Ascending aorta (tissue), 2 donors: ENCODE measurements around the gene CACNG4. TPM values are rescaled to one million over a fixed set of nuclear protein-coding genes. Genes with fewer than 3 reads are reported as not detected.

Source experiments
- DNase-seq, 2 donors: peaks; one replicate each; pipeline ENCODE4 v3.0.0-alpha.2; 2019; ENCODE audit warnings: low spot score in 2 of 2
- H3K27ac ChIP-seq, 2 donors: fragments of 200-600 bp; sonication (generic); one replicate each; pipeline ENCODE4 v1.5.1; 2016 to 2017; ENCODE audit warnings: mild to moderate bottlenecking in 1 of 2
- H3K27me3 ChIP-seq: fragments of 200-600 bp; sonication (generic); one replicate; pipeline ENCODE4 v1.5.1; 2017
- H3K36me3 ChIP-seq, 2 donors: fragments of 200-600 bp; sonication (generic); one replicate each; pipeline ENCODE4 v1.5.1; 2016
- H3K4me1 ChIP-seq, 2 donors: fragments of 200-600 bp; sonication (generic); one replicate each; pipeline ENCODE4 v1.5.1; 2016 to 2017; ENCODE audit warnings: mild to moderate bottlenecking in 1 of 2
- H3K4me3 ChIP-seq, 2 donors: fragments of 200-600 bp; sonication (generic); one replicate each; pipeline ENCODE4 v1.5.1; 2016 to 2017; ENCODE audit warnings: mild to moderate bottlenecking in 1 of 2
- H3K9me3 ChIP-seq, 2 donors: fragments of 200-600 bp; sonication (generic); one replicate each; pipeline ENCODE4 v1.5.1; 2016
- intact Hi-C: fragments of 100-400 bp; cut with DNase I; formaldehyde crosslinking; loops from one replicate; pipeline ENCODE4 v1.15.1; 2023
- total RNA-seq: library from RNA; depleted of rRNA; stranded (reverse); fragments of >200 nt; gene quantifications from one replicate; pipeline ENCODE4 v1.1.0, GENCODE V29; 2016
- TF ChIP-seq, protein P1 (sequence below), 3 experiments: fragments of 200-600 bp in 2 of 3; fragments of 450-650 bp in 1 of 3; sonication (generic) in 2 of 3; IDR thresholded peaks; one replicate each; pipeline ENCODE4 v1.5.1; 2016 to 2019; ENCODE audit warnings: antibody characterized with exemption in 3 of 3, mild to moderate bottlenecking in 1 of 3, moderate library complexity in 1 of 3

The CACNG4 gene
- total RNA-seq, 1 donor from 2014 or later = not detected

DNA sequence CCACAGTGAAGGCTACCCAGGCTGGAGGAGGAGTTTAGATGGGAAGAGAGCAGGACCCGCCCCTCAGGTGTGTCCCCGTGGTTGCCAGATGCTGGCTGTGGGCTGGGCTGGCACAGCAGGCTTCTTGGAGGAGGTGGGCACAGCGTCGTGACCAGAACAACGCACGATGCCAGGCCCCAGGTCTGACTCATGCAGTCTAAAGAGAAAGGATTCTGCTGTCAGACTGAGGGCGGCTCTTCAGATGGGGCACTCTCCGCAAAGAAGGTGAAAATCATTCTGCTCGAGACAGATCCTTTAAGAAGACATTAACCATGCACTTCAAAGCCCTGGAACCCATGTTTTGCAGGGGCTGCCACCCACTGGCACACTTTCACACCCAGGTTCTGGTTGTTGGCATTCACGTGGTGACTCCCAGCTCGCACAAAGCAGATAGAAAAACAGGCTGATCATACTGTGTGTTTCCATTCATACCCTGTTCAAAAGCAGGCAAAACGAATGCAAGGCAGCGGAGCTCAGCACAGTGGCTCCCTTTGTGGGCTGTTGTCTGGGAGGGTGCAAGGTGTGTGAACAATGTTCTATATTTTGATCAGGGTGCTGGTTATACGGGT is 19.0 kb downstream of the CACNG4 start:
- intact Hi-C loops = no loop called here
- Histone ChIP-seq H3K4me3 (no peak overlapping the region), H3K36me3 (no peaks in the 10 kb centered on the region), H3K27me3 (no peaks in the 10 kb centered on the region), H3K27ac (no peak overlapping the region), H3K9me3 (no peaks in the 10 kb centered on the region), H3K4me1 (no peaks in the 10 kb centered on the region)
- TF ChIP-seq, protein P1, sequence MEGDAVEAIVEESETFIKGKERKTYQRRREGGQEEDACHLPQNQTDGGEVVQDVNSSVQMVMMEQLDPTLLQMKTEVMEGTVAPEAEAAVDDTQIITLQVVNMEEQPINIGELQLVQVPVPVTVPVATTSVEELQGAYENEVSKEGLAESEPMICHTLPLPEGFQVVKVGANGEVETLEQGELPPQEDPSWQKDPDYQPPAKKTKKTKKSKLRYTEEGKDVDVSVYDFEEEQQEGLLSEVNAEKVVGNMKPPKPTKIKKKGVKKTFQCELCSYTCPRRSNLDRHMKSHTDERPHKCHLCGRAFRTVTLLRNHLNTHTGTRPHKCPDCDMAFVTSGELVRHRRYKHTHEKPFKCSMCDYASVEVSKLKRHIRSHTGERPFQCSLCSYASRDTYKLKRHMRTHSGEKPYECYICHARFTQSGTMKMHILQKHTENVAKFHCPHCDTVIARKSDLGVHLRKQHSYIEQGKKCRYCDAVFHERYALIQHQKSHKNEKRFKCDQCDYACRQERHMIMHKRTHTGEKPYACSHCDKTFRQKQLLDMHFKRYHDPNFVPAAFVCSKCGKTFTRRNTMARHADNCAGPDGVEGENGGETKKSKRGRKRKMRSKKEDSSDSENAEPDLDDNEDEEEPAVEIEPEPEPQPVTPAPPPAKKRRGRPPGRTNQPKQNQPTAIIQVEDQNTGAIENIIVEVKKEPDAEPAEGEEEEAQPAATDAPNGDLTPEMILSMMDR (IDR thresholded peaks at IDR 0.05) = no peak
- DNase-seq = no peak

DNA sequence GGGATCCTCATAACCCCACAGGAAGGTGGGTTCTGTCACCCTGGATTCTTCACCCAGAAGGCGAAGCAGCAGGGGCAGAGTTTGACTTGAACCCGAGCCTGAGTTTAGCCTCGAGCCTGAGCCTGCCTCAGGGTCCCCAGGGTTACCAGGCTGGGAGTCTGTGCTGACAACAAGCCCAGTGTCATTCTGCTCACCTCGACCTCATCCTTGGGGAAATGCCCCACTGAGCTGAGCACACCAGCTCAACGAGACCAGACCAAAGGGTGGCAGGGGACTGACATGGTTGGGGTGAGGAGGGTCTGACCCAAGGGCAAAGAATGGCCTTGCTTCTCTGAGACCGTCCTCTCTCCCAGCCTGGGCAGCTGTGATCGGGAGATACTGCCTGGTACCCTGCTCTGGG is 20.2 kb downstream of the CACNG4 start:
- Histone ChIP-seq H3K4me3 (no peak overlapping the region), H3K36me3 (no peaks in the 10 kb centered on the region), H3K27me3 (no peaks in the 10 kb centered on the region), H3K27ac (no peak overlapping the region), H3K4me1 (no peaks in the 10 kb centered on the region), H3K9me3 (no peaks in the 10 kb centered on the region)
- intact Hi-C loops = no loop called here
- TF ChIP-seq, protein P1 (IDR thresholded peaks at IDR 0.05) = no peak
- no peak for DNase-seq

DNA sequence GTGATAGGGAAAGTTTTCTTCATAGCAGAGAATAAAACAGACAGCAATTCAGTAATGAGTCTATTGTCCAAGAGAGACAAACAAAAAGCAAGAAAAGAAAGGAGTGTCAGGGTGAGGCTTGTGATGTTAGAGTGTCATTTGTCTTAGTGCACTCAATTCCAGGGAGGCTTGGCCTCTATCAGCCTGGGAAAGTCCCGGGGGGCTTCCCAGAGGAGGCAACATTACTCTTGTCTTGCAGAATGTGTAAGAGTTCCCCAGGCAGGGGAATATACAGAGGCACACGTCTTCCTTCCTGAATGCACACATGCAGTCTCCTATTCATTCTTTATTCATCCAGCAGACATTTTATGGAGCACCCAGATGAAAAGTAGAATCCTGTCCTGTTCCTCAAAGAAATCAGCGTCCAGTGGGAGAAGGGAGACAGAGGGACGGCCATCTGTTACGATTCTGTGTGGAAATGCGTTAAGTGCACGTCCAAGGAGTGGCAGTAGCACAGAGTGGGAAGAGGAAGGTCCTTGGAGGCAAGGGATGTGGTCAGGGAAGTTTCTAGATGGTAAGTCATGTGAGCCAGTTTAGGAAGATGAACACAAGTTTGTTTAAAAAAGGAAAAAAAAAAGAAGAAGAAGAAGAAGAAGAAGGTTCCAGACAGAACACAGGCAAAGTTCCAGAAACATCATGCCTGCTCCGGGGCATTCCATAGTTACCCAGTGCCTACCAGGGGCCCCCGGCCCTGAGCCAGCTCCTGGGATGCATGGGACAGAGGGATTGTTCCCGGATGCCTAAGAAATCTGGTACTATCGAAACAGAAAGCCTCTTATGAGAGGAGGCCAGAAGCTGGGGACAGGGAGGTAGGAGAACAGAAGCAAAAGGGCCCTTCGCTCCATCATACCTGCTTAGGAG is 21.1 kb downstream of the CACNG4 start:
- no peak overlapping the region for H3K4me3 ChIP-seq
- intact Hi-C loops = no loop called here
- H3K27me3 ChIP-seq = no peaks in the 10 kb centered on the region
- H3K27ac ChIP-seq = no peak overlapping the region
- TF ChIP-seq, protein P1 (IDR thresholded peaks at IDR 0.05) = no peak
- no peaks in the 10 kb centered on the region for H3K4me1 ChIP-seq
- H3K9me3 ChIP-seq = no peaks in the 10 kb centered on the region
- DNase-seq = no peak
- no peaks in the 10 kb centered on the region for H3K36me3 ChIP-seq

DNA sequence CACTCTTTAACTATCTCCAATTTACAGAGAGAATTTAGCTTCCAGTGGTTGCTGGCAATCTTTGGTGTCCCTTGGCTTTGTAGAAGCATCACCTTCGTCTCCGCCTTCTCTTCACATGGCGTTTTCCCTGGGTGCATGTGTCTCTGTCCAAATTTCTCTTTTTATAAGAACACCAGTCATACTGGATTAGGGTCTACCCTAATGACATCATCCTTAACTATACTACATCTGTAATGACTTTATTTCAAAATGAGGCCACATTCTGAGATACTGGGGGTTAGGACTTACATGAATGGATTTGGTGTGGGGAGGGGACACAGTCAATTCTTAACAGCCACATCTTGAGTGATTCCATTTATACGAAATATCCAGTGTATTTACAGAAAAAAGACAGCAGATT is 22.2 kb downstream of the CACNG4 start:
- intact Hi-C loops = no loop called here
- H3K36me3 ChIP-seq = no peaks in the 10 kb centered on the region
- H3K27ac ChIP-seq = no peak overlapping the region
- DNase-seq = no peak
- no peaks in the 10 kb centered on the region for H3K9me3 ChIP-seq
- H3K27me3 ChIP-seq = no peaks in the 10 kb centered on the region
- no peaks in the 10 kb centered on the region for H3K4me1 ChIP-seq
- no peak overlapping the region for H3K4me3 ChIP-seq
- TF ChIP-seq, protein P1 (IDR thresholded peaks at IDR 0.05) = no peak

DNA sequence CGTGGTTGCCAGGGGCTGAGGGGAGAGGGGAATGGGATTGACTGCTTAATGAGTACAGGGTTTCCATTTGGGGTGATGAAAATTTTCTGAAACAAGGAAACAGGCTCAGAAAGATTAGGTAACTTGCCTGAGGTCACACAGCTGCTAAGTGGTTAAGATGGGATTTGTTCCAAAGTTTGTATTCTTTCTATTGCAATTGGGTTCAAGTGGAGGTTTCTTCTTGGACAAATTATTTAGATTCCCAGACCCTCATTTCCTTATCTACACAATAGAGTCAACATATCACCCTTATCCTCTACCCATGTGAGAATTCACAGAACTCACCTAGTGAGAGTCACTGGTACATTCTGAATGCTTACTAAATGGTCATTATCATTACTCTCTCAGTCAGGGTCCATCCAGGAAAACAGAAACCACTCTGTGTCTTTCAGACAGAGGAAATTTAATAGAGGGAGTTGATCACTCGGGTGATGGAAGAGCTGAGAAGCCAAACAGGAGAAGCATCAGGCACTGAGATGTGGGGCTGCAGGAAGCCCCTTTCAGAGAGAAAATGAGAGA is 22.6 kb downstream of the CACNG4 start:
- H3K36me3 ChIP-seq = no peaks in the 10 kb centered on the region
- no peaks in the 10 kb centered on the region for H3K27me3 ChIP-seq
- H3K4me1 ChIP-seq = no peaks in the 10 kb centered on the region
- H3K9me3 ChIP-seq = no peaks in the 10 kb centered on the region
- TF ChIP-seq, protein P1 (IDR thresholded peaks at IDR 0.05) = no peak
- no peak overlapping the region for H3K27ac ChIP-seq
- DNase-seq = no peak
- intact Hi-C loops = no loop called here
- H3K4me3 ChIP-seq = no peak overlapping the region
